OCI-LY7 (cell line): ENCODE data around the gene ARL4D. TPM values are rescaled to one million over a fixed set of nuclear protein-coding genes. Genes with fewer than 3 reads are reported as not detected.

Experiments
- BruUV-seq: library from RNA; stranded (reverse); fragments of 400-500 nt; replicated peaks from 2 replicates; lab custom pipeline; 2021; lab: Mats Ljungman, UMichigan
- CTCF ChIA-PET: fragments of 300-600 bp; sonication (Branson Sonifier 250); formaldehyde crosslinking; loops from one replicate; lab custom pipeline; 2022; ENCODE audit warnings: antibody characterized with exemption; ENCODE audit not compliant: unreplicated experiment; lab: Charles Lee
- POLR2A ChIA-PET: fragments of 300-600 bp; sonication (Branson Sonifier 250); formaldehyde crosslinking; loops from one replicate; lab custom pipeline; 2022; ENCODE audit warnings: antibody characterized with exemption; lab: Charles Lee
- DNase-seq: peaks from one replicate; pipeline ENCODE4 v3.0.0-alpha.2; 2015; ENCODE audit warnings: low spot score
- H2AFZ ChIP-seq: fragments of 200-600 bp; sonication (generic), shearing (Covaris generic); 2 replicates; pipeline ENCODE4 v1.6.1; 2014; ENCODE audit warnings: mild to moderate bottlenecking, antibody characterized with exemption, low read length, moderate library complexity
- H3K27ac ChIP-seq: fragments of 200-600 bp; sonication (generic); 2 replicates; pipeline ENCODE4 v1.5.1; 2014; ENCODE audit warnings: mixed run types, low read depth, mild to moderate bottlenecking, moderate library complexity, low read length, inconsistent platforms; ENCODE audit not compliant: poor library complexity, severe bottlenecking
- H3K36me3 ChIP-seq: fragments of 200-600 bp; sonication (generic); 2 replicates; pipeline ENCODE4 v1.6.1; 2014; ENCODE audit warnings: mild to moderate bottlenecking, antibody characterized with exemption, low read length, moderate library complexity, mixed read lengths; ENCODE audit not compliant: insufficient read depth
- H3K4me1 ChIP-seq: fragments of 200-600 bp; sonication (generic); 2 replicates; pipeline ENCODE4 v1.5.1; 2014; ENCODE audit warnings: mild to moderate bottlenecking, low read length; ENCODE audit not compliant: insufficient read depth, poor library complexity, severe bottlenecking
- H3K4me2 ChIP-seq: fragments of 200-600 bp; sonication (generic); 2 replicates; pipeline ENCODE4 v1.6.1; 2014; ENCODE audit warnings: mild to moderate bottlenecking, low read length
- H3K4me3 ChIP-seq: fragments of 200-600 bp; sonication (generic); 2 replicates; pipeline ENCODE4 v1.5.1; 2014; ENCODE audit warnings: mild to moderate bottlenecking, low read depth, low read length; ENCODE audit not compliant: poor library complexity, severe bottlenecking
- H3K79me2 ChIP-seq: fragments of 200-600 bp; sonication (generic); 2 replicates; pipeline ENCODE4 v1.6.1; 2016; ENCODE audit warnings: low read depth, mild to moderate bottlenecking, low read length, moderate library complexity, mixed read lengths; ENCODE audit not compliant: insufficient read depth
- H3K9me2 ChIP-seq: fragments of 200-600 bp; sonication (generic); 2 replicates; pipeline ENCODE4 v1.6.1; 2016; ENCODE audit warnings: mild to moderate bottlenecking, low read length, mixed read lengths; ENCODE audit not compliant: insufficient read depth
- H3K9me3 ChIP-seq: fragments of 200-600 bp; sonication (generic); 2 replicates; pipeline ENCODE4 v1.6.1; 2014; ENCODE audit warnings: mild to moderate bottlenecking, mixed run types, low read length, mixed read lengths
- H4K20me1 ChIP-seq: fragments of 200-600 bp; sonication (generic); 2 replicates; pipeline ENCODE4 v1.6.1; 2014; ENCODE audit warnings: mild to moderate bottlenecking, antibody characterized with exemption, low read length, moderate library complexity, mixed read lengths; ENCODE audit not compliant: insufficient read depth
- CTCF ChIP-seq: fragments of 200-600 bp; sonication (generic); conservative IDR thresholded peaks from 2 replicates; pipeline ENCODE4 v1.5.1; 2014; ENCODE audit warnings: mild to moderate bottlenecking, antibody characterized with exemption, low read length, moderate library complexity, mixed read lengths
- EZH2phosphoT487 ChIP-seq: fragments of 200-600 bp; sonication (generic); IDR thresholded peaks from 2 replicates; pipeline ENCODE4 v1.6.1; 2018; ENCODE audit warnings: low read depth, borderline replicate concordance, mild to moderate bottlenecking, mixed run types, antibody characterized with exemption, low read length, moderate library complexity, mixed read lengths
- intact Hi-C: fragments of 100-400 bp; cut with micrococcal nuclease; formaldehyde crosslinking; loops from one replicate; pipeline ENCODE4 v1.10.0; 2022; ENCODE audit not compliant: unreplicated experiment
- total RNA-seq, 2 experiments: library from RNA; depleted of rRNA in 1 of 2; stranded (reverse); fragments of >200 nt in 1 of 2; shearing (Covaris generic) in 1 of 2; gene quantifications; 2 replicates each; pipeline ENCODE4 v1.2.3, GENCODE V29; 2014 to 2022

Gene ARL4D
- total RNA-seq, 2 experiments from 2014 or later: 0.72 to 1.4 TPM

- intact Hi-C loops: no loop called here
- POLR2A ChIA-PET: interaction anchor here (0.9 kb wide), 1 partner anchor 87 kb away, joined by 3 read pairs; the partner anchor contains the start of gene DHX8
- no TSS peak for BruUV-seq
- Histone ChIP-seq H3K27ac (no peak overlapping the region), H3K4me1 (peaks cover 14% of the 10 kb centered on the region), H3K79me2 (no peaks in the 10 kb centered on the region), H3K4me2 (no peak overlapping the region), H3K36me3 (no peaks in the 10 kb centered on the region), H3K4me3 (no peak overlapping the region), H2AFZ (0 out of 2 replicates have a peak overlapping the region, but pooled peaks have one; percentile 4), H4K20me1 (no peaks in the 10 kb centered on the region), H3K9me3 (no peaks in the 10 kb centered on the region), H3K9me2 (no peaks in the 10 kb centered on the region)
- TF ChIP-seq EZH2phosphoT487 (no peak), CTCF (no peak)
- no peak for DNase-seq
- CTCF ChIA-PET: no interaction called here
Observed at GRCh38 chr17:43396491-43397060, 2.2 kb upstream of the ARL4D start.

- ChIA-PET POLR2A (interaction anchor here (0.7 to 1.0 kb wide), 2 partner anchors 32 to 39 kb away, joined by 3 to 7 read pairs; no protein-coding TSS in a partner anchor), CTCF (no interaction called here)
- no peak for DNase-seq
- H3K9me3 ChIP-seq: no peaks in the 10 kb centered on the region
- no peaks in the 10 kb centered on the region for H3K79me2 ChIP-seq
- no peaks in the 10 kb centered on the region for H3K36me3 ChIP-seq
- no peaks in the 10 kb centered on the region for H4K20me1 ChIP-seq
- H2AFZ ChIP-seq: no peak overlapping the region
- TF ChIP-seq EZH2phosphoT487 (no peak), CTCF (no peak)
- H3K4me2 ChIP-seq: no peak overlapping the region
- H3K4me3 ChIP-seq: no peak overlapping the region
- peaks cover 14% of the 10 kb centered on the region for H3K4me1 ChIP-seq
- H3K27ac ChIP-seq: no peak overlapping the region
- intact Hi-C loops: no loop called here
- H3K9me2 ChIP-seq: no peaks in the 10 kb centered on the region
- BruUV-seq: no TSS peak
Observed at GRCh38 chr17:43399839-43400328, 1.1 kb downstream of the ARL4D start.
